SK-N-SH treated with all-trans-retinoic acid at 6 μM for 48 hours (cell line): ENCODE measurements around the gene TNIK.

Experiments
- ARNTL ChIP-seq: fragments of 450-650 bp; formaldehyde crosslinking; IDR thresholded peaks from 2 replicates; pipeline ENCODE4 v1.5.0; 2020; ENCODE audit warnings: low read depth, mild to moderate bottlenecking, moderate library complexity, borderline replicate concordance
- BACH2 ChIP-seq: fragments of 250-450 bp; sonication (Bioruptor Pico); IDR thresholded peaks from 2 replicates; pipeline ENCODE4 v1.9.0; 2021; ENCODE audit warnings: mild to moderate bottlenecking, borderline replicate concordance
- CSDC2 ChIP-seq: fragments of 250-450 bp; sonication (Bioruptor Pico); IDR thresholded peaks from 2 replicates; pipeline ENCODE4 v1.5.0; 2020; ENCODE audit warnings: mild to moderate bottlenecking, moderate library complexity
- RARB ChIP-seq: fragments of 250-450 bp; sonication (Bioruptor Pico); IDR thresholded peaks from 2 replicates; pipeline ENCODE4 v1.8.0; 2021; ENCODE audit warnings: mild to moderate bottlenecking, moderate library complexity
- TCF4 ChIP-seq: fragments of 250-450 bp; sonication (Bioruptor Pico); IDR thresholded peaks from 2 replicates; pipeline ENCODE4 v1.8.0; 2021; ENCODE audit warnings: mild to moderate bottlenecking, moderate library complexity, borderline replicate concordance
- TOX ChIP-seq: fragments of 250-450 bp; sonication (Bioruptor Pico); IDR thresholded peaks from 2 replicates; pipeline ENCODE4 v1.8.0; 2021; ENCODE audit warnings: mild to moderate bottlenecking, moderate library complexity, borderline replicate concordance
- ZC3H10 ChIP-seq: fragments of 250-450 bp; sonication (Bioruptor Pico); IDR thresholded peaks from 2 replicates; pipeline ENCODE4 v1.5.1; 2021; ENCODE audit warnings: mild to moderate bottlenecking, moderate library complexity
- ZFP30 ChIP-seq: fragments of 450-650 bp; formaldehyde crosslinking; IDR thresholded peaks from 2 replicates; pipeline ENCODE4 v1.5.0; 2022; ENCODE audit warnings: mild to moderate bottlenecking, moderate library complexity
- ZNF8 ChIP-seq: fragments of 450-650 bp; formaldehyde crosslinking; IDR thresholded peaks from 2 replicates; pipeline ENCODE4 v1.5.0; 2020; ENCODE audit warnings: mild to moderate bottlenecking, moderate library complexity
- TF ChIP-seq, protein P1 (sequence below): fragments of 250-450 bp; sonication (Bioruptor Pico); IDR thresholded peaks from 2 replicates; pipeline ENCODE4 v1.8.0; 2020; ENCODE audit warnings: mild to moderate bottlenecking, moderate library complexity, borderline replicate concordance

DNA sequence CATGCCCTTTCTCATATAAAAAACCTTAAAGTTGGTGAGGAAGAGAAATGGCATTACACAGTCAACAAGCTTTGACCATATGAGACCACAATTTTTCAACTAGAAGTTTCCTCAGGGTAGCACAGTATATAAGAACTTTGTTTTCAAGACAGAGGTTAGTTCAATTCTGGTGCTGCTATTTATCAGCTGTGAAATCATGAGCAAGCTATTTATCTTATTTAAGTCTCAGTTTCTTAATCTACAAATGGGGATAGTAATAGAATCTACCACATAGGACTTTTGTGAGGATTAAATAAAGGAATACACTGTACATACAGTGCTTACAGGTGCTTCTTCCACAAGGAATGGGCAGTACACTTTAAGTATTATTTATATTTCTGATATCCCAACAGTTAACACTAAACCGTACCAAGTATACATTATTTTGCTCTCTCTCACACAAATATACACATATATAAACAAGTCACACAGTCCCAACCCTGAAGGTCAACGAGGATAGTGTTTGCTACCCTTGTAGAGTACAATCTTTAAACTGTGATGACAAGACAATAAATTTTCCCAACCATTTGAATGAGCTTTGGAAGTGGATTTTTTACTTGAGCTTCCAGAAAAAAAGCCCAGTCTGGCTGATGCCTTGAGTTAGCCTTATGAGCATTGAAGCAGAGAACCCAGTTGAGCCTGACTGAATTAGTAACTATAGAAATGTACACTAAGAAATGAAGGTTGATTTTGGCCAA lies 178.8 kb downstream of the TNIK start:
- TF ChIP-seq BACH2 (CRISPR knock-in tag) (no peak), RARB (no peak), ARNTL (no peak), ZFP30 (CRISPR knock-in tag) (no peak), ZC3H10 (CRISPR knock-in tag) (no peak), CSDC2 (CRISPR knock-in tag) (no peak), TCF4 (no peak), TOX (CRISPR knock-in tag) (no peak), ZNF8 (CRISPR knock-in tag) (no peak)
- TF ChIP-seq, protein P1, sequence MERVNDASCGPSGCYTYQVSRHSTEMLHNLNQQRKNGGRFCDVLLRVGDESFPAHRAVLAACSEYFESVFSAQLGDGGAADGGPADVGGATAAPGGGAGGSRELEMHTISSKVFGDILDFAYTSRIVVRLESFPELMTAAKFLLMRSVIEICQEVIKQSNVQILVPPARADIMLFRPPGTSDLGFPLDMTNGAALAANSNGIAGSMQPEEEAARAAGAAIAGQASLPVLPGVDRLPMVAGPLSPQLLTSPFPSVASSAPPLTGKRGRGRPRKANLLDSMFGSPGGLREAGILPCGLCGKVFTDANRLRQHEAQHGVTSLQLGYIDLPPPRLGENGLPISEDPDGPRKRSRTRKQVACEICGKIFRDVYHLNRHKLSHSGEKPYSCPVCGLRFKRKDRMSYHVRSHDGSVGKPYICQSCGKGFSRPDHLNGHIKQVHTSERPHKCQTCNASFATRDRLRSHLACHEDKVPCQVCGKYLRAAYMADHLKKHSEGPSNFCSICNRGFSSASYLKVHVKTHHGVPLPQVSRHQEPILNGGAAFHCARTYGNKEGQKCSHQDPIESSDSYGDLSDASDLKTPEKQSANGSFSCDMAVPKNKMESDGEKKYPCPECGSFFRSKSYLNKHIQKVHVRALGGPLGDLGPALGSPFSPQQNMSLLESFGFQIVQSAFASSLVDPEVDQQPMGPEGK (CRISPR knock-in tag), result no peak
